GM12892 (cell line): ENCODE data around the gene HECW1.

Source experiments
- POLR2A ChIP-seq: IDR thresholded peaks from 2 replicates; pipeline ENCODE4 v1.6.1; 2011; ENCODE audit warnings: low read depth, low read length, control low read depth
- POLR2AphosphoS5 ChIP-seq: IDR thresholded peaks from 2 replicates; pipeline ENCODE4 v1.6.1; 2011; ENCODE audit warnings: low read depth, low read length, control low read depth

- TF ChIP-seq POLR2A (no peak), POLR2AphosphoS5 (no peak)
These were observed 177.4 kb downstream of the HECW1 start for GRCh38 chr7:43289826-43290225.
